HG02885 (cell line): ENCODE data around the gene TMEM131.
"Not testable (repeated sequence)": the region's sequence is repeated elsewhere in the genome, so short reads cannot be mapped to it uniquely, and the experiment has no call there.

Experiments
- ATAC-seq: cut with Tn5 transposase; IDR thresholded peaks from one replicate; pipeline ENCODE4 v1.9.1; 2021; ENCODE audit warnings: mild to moderate bottlenecking; ENCODE audit not compliant: unreplicated experiment, poor library complexity

TMEM131 gene

GRCh38 chr2:98025481-98026037 lies 29.8 kb upstream of the TMEM131 start:
- no peak for ATAC-seq

- ATAC-seq = not testable (repeated sequence)
Measured at GRCh38 chr2:98022067-98022466, 26.3 kb upstream of the TMEM131 start.

GRCh38 chr2:98020992-98021713 lies 25.4 kb upstream of the TMEM131 start:
- ATAC-seq = no peak

GRCh38 chr2:98020516-98020915 lies 24.8 kb upstream of the TMEM131 start:
- no peak for ATAC-seq

DNA sequence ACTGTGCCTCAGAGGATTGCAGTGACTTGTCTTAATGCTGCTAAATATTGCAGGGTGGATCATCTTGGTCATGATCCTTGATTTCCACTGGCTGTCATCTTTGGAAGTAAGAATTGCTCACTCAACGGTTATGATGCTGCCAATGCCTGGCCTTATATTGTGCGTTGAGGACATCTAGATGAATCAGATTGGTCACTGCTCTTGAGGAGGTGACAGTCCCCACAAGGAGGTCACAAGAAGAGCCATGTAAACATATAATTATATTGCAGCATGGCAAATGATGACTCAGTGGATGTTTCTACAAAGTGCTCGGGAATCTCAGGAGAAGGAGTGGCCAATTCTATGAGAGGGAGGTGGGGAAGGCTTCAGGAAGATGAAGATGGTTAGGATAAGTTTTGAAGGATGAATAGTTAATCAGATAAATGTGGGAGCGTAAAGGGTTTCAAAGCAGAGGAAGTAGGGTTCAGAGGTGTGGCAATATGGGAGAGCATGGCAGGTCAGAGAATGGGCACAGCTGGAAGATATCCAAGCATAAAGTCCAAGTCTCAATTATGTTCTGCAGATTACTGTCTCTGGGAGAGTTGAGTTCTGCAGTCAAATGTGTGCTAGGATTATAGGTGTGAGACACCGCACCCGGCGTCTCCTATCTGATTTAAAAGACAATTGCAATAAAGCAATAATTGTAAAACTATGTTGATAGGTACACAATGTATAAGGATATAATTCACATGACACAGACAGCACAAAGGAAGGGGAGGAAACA lies 21.3 kb upstream of the TMEM131 start:
- no peak for ATAC-seq

DNA sequence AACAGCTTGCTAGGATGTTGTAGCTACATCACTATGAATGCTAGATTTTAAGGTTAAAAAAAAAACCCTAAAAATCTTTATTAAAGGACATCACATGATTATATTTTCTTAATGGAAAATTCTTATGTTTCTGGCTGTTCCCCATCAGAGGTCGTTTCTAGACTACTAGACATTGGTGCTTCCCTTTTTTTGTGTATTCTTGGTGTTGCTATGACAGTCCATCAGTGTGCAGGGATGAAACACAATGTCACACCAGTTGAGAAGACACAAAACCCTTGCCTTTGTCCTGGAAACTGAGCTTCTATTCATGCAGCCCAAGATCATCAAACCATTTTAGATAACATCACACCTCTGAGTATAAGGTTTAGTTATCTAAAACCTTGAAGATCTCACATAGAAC lies 19.9 kb upstream of the TMEM131 start:
- ATAC-seq = no peak

- no peak for ATAC-seq
Measured at GRCh38 chr2:98014379-98014778, 18.6 kb upstream of the TMEM131 start.

DNA sequence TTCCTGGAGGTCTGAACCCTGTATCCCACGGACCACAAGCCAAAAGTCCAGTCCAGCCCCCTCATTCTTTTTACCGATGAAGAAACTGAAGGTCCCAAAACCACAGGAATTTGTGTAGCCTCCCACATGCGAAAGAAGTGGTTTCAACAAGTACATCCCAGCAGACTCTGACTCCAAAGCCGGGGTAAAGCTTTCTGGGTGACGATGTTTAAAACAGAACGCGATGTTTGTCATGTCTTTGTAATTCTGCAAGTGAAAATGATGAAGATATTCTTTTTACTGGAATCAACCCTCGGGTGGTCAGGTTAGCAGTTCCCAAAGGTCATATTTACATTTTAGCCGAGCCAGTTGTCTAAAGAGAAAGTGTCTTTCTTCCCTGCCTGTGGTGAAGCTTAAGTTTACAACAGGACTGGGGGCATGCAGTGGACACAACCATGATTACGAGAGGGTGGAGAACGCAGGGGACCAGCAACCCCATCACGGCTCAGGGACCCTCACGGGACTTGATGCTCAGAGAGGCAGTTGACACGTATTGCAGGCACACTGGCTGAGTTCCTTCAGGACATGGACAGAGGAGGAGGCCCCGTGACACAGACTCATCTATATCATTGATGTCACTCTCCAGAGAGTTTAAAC lies 17.8 kb upstream of the TMEM131 start:
- no peak for ATAC-seq

- ATAC-seq = peak; percentile 82
Measured at GRCh38 chr2:98012561-98012991, 16.8 kb upstream of the TMEM131 start.

GRCh38 chr2:98009887-98010760 lies 14.4 kb upstream of the TMEM131 start:
- no peak for ATAC-seq

DNA sequence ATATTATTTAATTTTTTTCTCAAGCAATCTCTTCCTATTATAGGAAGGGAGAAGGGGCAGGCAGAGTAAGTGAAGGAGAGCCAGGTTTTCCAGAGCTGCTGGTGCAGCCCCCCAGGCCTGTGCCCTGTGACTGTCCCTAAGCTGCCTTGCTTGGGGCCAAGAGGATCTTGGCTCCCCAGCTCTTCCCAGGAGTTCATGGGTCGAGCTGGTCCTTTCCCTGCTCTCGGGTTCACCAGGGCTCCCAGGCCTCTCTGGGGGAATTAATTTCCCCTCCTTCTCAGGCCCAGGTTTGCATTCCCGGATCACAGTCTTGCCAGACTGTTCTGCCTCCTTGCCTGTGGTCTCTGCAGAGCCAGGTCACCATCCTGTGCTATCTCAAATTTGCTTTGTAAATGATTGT lies 12.7 kb upstream of the TMEM131 start:
- ATAC-seq = no peak

DNA sequence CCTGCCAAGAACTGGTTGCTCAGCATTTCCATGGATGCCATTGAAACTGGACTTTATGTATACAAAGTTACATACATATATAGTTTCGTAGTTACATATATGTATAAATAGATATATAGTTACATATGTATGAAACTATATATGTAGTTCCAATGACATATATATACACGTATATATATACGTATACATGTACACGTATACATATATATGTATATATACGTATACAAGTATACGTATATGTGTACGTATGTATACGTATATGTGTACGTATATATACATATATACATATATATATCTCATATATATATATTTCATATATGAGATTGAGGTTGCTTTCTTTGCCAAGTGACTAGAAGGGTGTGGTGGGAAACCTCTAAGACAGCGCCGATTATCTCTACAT lies 10.6 kb upstream of the TMEM131 start:
- no peak for ATAC-seq

DNA sequence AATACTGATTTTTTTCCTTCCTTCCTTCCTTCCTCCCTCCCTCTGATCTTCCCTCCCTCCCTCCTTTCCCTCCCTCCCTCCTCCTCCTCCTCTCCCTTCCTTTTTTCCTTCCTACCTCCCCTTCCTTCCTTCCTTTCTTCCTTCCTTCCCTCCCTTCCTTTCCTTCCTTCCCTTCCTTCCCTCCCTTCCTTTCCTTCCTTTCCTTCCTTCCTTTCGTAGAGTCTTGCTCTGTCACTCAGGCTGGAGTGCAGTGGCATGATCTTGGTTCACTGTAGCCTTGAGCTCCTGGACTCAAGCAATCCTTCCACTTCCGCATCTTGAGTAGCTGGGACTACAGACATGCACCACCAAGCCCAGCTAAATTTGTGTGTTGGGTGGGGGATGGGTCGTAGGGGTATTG lies 8.9 kb upstream of the TMEM131 start:
- ATAC-seq = no peak

DNA sequence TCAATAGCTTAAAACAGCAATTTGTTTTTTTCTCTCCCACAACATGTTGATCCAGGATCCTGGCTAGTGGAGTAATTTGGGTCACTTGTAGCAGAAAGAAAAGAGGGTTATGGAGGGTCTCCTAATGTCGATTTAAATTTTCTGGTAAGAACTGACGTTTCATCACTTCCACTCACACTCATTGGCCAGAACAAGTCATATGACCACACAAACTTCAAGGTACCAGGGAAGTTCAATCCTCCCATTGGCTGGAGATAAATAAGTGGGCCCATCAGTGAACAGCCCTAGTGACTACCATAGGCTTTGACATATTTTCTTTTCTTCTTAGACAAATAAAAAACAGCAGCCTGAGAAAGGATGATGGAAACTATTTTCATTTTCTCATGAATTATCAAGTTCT lies 8.3 kb upstream of the TMEM131 start:
- no peak for ATAC-seq

DNA sequence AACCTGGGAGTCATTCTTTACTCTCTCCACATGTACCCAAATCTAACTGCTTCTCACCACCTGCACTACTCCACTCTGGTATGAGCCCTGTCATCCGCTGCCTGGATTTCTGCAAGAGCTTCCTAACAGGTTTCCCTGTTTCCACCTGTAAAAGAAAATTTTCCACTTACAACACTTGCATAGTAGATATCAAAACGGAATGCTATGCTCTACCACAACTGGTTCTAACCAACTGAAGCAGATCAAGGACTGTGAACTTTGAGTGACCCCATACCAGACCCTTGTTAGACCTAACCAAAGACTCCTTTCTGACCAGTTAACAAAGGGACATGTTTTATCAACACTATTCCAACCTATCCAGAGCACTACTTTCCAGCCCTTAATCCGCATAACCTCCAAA lies 3.8 kb upstream of the TMEM131 start:
- ATAC-seq = no peak

DNA sequence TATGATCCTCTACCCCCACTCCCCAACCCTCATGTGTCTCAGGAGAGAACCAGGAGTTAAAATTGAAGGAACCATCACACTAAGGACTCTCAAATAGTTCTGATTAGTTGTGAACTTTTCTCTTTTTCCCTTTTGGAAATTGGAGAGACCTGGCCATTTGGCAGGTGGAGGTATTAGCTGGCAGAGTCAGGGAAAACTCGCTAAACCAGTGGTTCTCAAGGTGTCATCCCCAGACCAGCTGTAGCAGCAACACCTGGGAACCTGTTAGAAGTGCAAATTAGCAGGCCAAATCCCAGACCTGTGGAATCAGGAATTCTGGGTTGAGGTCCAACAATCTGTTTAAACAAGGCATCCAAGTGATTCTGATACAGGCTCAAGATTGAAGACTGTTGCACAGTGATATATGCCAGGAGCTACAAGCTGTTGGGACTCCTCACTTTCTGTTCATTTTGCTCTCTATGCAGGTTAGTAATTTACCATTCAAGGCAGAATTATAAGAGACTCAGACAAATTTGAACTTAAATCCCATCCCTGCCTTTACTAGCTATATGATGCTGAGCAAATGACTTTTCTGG lies 2.8 kb upstream of the TMEM131 start:
- no peak for ATAC-seq

- no peak for ATAC-seq
Measured at GRCh38 chr2:97997784-97998392, 2.1 kb upstream of the TMEM131 start.

GRCh38 chr2:97996679-97997078 lies 931 bp upstream of the TMEM131 start:
- no peak for ATAC-seq

- peak; percentile 41 for ATAC-seq
Measured at GRCh38 chr2:97995026-97995733, 568 bp downstream of the TMEM131 start.
